ENCODE measurements around the gene PPP2R5A.
A peak's percentile ranks its signal among the peaks of the same experiment; 100 is the strongest.
"Not testable (repeated sequence)": the region's sequence is repeated elsewhere in the genome, so short reads cannot be mapped to it uniquely, and the experiment has no call there.

Gene PPP2R5A

DNA sequence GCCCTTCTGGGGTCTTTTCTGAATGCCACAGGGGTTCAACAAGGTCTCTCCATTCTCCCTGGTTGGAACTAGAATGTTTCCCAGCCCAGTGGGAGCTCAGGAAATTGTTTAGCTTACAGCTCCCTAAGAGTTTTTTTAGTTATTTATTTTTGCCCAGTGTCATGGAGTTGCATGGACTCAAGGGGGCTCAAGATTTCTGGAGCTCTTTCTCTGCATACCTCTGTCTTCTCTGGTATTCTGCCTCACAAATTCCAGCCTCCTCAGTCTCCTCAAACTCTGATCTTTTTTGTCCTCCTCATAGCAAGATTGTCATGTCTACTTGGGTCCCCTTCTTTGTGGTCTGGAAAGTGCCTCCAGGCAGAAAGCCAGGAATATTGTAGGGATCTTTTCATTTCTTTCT is 15.9 kb upstream of the PPP2R5A start:
- DNase-seq, result no peak

- DNase-seq, result no peak
Observed at GRCh38 chr1:212270564-212270963, 14.6 kb upstream of the PPP2R5A start.

DNA sequence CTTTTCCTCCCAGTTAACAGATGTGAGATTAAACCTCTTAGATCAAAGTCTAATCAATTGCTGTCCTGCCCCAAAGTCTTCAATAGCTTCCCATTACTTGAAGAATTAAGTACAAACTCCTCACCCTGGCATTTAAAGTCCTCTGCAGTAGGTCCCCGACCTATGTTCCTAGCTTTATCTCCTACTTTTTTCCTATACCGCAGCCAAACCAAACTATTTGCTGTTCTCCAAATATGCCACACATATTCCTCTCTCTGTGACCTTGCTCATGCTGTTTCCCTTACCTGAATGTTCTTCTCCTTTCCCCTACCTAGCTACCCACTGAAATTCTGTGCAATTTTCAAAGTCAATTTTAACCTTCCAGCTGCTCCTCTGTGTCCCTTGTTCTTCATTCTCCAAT is 14.0 kb upstream of the PPP2R5A start:
- DNase-seq, result no peak

DNA sequence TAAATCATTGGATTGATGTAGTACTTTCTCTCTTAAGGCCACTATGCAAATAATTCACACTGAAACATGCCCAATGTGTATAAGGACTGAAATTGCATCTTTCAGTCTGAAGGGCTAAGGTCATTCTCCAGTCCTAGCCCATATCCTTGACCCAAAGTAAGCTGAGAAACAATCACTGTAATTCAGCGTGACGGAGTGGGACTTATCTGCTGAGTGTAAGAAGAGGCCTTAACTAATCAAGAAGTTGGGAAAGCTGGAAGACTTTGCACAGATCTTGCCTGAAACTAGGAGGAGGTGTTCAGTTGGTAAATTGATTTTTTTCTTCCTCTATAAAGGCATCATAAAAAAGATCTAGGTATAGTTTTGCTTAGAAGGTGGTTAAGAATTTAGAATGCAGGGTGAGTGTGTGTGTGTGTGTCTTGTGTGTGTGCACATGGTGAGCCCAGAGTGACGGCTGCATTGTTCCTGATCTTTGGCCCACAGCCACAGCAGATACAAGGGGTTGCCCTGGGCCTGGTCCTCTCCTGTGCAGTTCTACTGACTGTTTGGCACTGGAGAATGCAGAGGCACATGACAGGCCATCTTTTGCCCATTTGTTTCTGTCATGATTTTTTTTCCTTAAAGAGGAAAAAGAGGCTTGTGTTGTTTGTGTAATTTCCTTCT is 13.3 kb upstream of the PPP2R5A start:
- no peak for DNase-seq

DNA sequence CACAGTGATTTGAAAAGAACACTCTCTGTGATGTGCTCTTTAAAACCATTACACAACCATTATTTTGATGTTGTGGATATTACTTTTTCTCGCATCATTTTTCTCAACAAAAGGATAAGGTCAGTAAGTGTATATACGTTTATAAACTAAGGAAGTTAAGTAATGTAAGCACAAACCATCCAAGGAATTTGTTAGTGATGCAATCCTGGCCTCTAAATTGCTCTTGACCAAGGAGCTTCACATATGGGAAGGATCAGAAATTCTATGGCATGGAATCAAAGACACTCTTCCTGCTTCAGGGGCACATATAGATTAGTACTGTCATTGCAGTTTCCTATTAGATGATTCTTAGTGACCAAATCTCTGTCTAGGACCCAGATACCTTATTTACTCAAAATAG is 3.6 kb upstream of the PPP2R5A start:
- DNase-seq, result peak; percentile 57

- DNase-seq, result no peak
Observed at GRCh38 chr1:212283741-212284140, 1.5 kb upstream of the PPP2R5A start.

- no peak for DNase-seq
Observed at GRCh38 chr1:212284332-212284743, 872 bp upstream of the PPP2R5A start.

- DNase-seq, result peak; percentile 60
Observed at GRCh38 chr1:212285685-212286555, 710 bp downstream of the PPP2R5A start.

DNA sequence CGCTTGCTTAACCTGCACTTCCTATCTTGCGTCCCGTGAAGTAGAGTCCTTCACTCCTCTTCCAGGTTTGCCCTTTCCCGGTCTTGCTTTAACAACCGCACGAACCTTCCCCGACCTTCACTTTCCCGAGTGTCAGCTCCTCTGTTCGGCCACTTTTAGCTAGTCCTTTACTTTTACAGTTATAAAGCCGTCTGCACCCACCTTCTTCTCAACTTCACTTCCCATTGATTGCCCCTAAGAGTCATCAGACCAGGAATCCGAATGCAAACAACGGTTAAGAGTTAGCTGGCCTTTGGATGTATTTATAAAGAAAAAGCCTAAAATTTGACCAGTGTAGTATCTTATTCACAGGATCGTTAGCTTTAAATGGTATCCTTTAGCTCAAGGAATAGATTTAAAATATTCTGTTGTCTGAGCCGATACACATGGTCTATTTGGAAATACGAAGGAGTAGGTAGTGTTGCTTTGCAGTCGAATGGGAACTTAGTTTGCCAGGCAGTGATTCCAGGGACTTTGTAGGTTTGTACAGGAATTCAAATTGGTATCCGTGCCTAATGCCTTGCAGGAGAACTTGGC is 1.4 kb downstream of the PPP2R5A start:
- DNase-seq, result peak; percentile 30

DNA sequence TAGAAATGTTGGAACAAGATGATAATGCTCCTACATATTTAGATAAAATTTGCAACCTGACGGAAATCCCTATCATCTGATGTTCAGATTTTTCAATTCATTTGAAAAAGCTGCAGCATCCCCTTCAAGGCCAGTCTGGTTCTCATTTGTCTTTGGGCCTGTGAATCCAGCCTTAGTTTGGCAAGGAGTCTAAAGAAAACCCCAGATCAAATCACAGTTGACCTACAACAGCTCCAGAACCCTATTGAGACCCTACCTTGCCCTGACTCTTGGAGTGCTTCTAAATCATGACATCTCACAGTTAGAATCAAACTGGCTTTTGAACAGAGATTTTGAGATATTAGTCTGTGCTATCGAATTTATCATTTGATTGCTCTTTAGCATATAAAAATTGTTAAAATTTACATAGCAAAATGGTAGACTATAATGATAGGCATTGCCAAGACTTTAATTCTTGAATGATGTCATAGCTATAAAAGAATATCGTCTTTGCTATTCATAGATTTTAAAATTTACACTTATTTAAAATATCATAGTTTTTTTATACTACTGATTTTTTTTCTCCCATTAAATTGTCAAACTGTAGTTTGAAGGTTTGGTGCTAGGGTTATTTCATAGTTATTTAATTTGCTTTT is 2.2 kb downstream of the PPP2R5A start:
- DNase-seq, result no peak

DNA sequence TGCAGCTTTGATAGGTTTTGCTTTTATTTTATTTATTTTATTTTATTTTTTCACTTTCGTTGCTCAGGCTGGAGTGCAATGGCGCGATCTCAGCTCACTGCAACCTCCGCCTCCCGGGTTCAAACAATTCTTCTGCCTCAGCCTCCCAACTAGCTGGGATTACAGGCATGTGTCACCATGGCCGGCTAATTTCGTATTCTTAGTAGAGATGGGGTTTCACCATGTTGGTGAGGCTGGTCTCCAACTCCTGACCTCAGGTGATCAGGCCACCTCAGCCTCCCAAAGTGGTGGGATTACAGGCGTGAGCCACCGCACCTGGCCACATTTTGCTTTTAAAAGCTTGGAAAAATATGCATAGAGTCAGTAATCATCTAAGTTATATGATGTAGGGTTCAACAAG is 2.8 kb downstream of the PPP2R5A start:
- not testable (repeated sequence) for DNase-seq

GRCh38 chr1:212288615-212289014 is 3.4 kb downstream of the PPP2R5A start:
- DNase-seq, result peak; percentile 70

GRCh38 chr1:212289262-212290077 is 4.3 kb downstream of the PPP2R5A start:
- DNase-seq, result no peak

- no peak for DNase-seq
Observed at GRCh38 chr1:212290608-212291007, 5.4 kb downstream of the PPP2R5A start.

DNA sequence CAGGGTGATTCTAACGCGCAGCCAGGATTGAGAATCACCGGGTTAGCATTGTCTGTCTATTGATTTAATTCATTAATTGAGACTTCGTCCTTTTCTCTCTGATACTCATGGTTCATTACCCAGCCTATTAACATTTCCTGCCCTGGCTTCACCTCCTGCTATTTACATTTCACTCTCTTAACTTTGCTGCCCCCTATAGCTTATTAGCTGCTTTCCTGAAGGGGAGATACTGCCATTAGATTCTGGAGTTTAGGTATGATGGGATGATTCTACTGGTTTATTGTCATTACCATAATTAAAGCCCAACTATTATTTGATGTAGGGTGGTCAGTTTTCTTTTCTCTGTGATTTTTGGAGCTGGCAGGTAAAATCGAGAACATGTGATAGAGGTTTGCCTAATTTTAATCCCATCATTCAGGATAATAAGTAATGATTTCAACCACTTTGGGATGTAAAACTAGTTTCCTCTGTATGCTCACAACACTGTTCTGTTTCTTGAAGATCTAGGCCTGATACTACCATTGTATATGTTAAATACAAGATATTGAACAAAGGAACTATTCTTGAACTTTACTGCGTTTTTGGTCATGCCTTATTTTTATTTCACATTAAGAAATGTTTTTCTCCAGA is 6.4 kb downstream of the PPP2R5A start:
- DNase-seq, result peak; percentile 58

DNA sequence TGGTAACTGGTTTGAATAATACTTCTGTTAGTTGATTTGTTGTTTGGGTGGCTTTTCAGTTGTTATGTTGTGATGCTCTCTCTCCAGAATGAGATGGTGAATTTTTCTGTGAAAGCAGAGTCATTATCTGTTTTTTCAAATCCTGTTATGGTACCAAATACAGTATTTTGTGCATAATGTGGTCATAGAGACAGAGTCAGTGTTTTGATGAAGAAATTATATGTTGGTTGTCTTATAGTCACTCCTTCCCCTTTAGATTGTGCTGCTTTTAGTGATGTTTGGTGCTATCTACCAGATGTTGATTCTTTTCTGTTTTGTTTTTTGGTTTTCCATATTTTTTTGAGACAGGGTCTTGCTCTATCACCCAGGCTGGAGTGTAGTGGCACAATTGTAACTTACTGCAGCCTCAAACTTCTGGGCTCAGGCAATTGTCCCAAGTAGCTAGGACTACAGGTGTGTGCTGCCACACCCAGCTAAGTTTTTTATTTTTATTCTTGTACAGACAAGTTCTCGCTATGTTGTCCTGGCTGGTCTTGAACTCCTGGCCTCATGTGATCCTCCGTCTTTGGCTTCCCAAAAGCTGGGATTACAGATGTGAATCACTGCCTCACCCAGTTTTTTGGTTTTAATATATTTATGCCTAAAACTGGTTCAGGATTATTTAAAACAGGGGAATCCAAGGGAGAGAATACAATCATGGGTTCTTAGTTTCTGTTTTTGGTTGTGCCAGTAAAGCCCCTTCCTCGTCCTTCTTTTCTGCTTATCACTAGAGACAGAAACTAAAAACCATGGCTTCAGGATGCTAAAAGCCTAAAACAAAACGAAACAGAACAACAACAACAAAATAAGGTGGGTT is 7.3 kb downstream of the PPP2R5A start:
- no peak for DNase-seq

- no peak for DNase-seq
Observed at GRCh38 chr1:212293579-212293978, 8.4 kb downstream of the PPP2R5A start.

DNA sequence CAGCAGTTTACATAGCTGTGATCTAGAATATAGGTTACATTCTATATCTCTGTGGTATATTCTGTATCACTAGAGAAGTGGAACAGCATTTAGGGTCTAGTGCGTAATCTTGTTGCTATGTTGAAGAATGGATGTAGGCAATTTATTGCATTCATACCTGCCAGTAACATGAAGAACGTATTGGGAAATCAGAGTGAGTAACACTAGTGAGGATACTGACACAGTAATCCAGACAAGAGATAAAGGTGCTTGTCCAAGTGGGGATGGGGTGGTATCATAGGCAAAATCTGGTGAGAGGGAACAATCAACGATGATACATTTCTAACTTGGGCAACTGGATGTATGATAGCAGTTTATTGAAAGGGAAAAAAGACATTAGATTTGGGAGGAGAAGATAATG is 9.8 kb downstream of the PPP2R5A start:
- no peak for DNase-seq

DNA sequence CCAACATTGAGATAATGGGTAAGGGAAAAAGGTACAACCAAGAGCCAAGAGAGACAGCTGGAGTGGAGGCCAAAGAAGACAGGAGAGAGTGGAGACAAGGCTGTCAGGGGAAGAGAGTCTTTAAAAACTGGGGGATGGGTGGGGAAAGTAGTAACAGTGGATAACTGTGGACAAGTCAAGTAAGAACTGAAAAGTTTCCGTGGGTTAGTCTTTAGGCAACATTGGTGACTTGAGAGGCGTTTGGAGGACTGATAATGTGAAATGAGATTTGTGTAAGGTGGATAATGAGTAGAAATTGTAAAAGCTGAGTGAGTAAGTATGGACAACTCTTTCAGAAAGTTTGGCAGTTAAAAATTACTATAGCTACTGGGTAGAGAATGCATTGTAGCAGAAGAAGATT is 10.4 kb downstream of the PPP2R5A start:
- DNase-seq, result no peak

- no peak for DNase-seq
Observed at GRCh38 chr1:212297338-212297737, 12.1 kb downstream of the PPP2R5A start.

DNA sequence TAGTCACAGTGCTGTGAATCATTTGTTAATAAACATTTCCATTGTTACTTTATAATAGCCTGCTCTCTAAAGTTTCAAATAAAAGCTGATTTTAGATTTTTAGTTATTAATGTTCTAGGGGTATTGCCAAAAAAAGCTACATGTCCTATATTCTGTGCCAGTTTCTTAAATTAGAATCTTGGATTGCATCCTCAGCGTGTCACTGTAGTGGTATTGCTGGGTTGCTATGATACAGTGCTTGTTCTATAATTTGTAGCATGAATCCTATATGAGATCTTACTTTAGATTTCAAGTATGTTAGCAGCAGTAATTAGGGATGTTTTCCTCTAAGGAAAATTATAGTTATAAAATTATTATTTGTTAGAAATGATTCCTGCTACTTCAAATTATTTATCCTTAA is 16.4 kb downstream of the PPP2R5A start:
- DNase-seq, result no peak

All from EL (cell line).